ENCODE data around the gene MICALL2. TPM values are rescaled to one million over a fixed set of nuclear protein-coding genes. Genes with fewer than 3 reads are reported as not detected.

Gene MICALL2
- polyA plus RNA-seq (2012; ENCODE audit: missing spikeins): 0.36 TPM

GRCh38 chr7:1458683-1459511 lies at the start of gene MICALL2:
TSS of gene MICALL2 (minus strand) at chr7:1459470. CDS start at chr7:1459326, 144 bp downstream.
- TF ChIP-seq POLR2AphosphoS5 (IDR thresholded peaks at IDR 0.05; ENCODE audit: low read depth, low read length) (no peak), POLR2A (IDR thresholded peaks at IDR 0.05; ENCODE audit: low read depth, low read length) (peak; percentile 43; the same call in 1 of the 2 replicates)
- no peak for DNase-seq (ENCODE audit: insufficient read length)
- no peak for FAIRE-seq

GRCh38 chr7:1508277-1508758 lies 49.0 kb upstream of the MICALL2 start:
- TF ChIP-seq POLR2AphosphoS5 (IDR thresholded peaks at IDR 0.05; ENCODE audit: low read depth, low read length) (no peak), POLR2A (IDR thresholded peaks at IDR 0.05; ENCODE audit: low read depth, low read length) (no peak), TAF1 (IDR thresholded peaks at IDR 0.05; ENCODE audit: borderline replicate concordance, low read depth, low read length) (no peak)
- FAIRE-seq: no peak
- no peak for DNase-seq (ENCODE audit: insufficient read length)

GRCh38 chr7:1505731-1506550 lies 46.7 kb upstream of the MICALL2 start:
- DNase-seq (ENCODE audit: insufficient read length) (no peak), FAIRE-seq (peak; percentile 44)

GRCh38 chr7:1503816-1504775 lies 44.8 kb upstream of the MICALL2 start, which contains the start of gene INTS1:
TSS of gene INTS1 (minus strand) at chr7:1504389. CDS start at chr7:1503960, 429 bp downstream.
- peak; percentile 93 for FAIRE-seq
- TF ChIP-seq POLR2A (IDR thresholded peaks at IDR 0.05; ENCODE audit: low read depth, low read length) (peak; percentile 80; the same call in 1 of the 2 replicates), TAF1 (IDR thresholded peaks at IDR 0.05; ENCODE audit: borderline replicate concordance, low read depth, low read length) (peak; percentile 89), POLR2AphosphoS5 (IDR thresholded peaks at IDR 0.05; ENCODE audit: low read depth, low read length) (peak; percentile 51; the same call in 1 of the 2 replicates)
- DNase-seq (ENCODE audit: insufficient read length): peak; percentile 96

More at GRCh38 chr7:1505731-1506550, 46.7 kb upstream of the MICALL2 start:
- TF ChIP-seq POLR2A (IDR thresholded peaks at IDR 0.05; ENCODE audit: low read depth, low read length) (no peak), TAF1 (IDR thresholded peaks at IDR 0.05; ENCODE audit: borderline replicate concordance, low read depth, low read length) (no peak), POLR2AphosphoS5 (IDR thresholded peaks at IDR 0.05; ENCODE audit: low read depth, low read length) (no peak)

- DNase-seq (ENCODE audit: insufficient read length) (no peak), FAIRE-seq (no peak)
- TF ChIP-seq POLR2A (IDR thresholded peaks at IDR 0.05; ENCODE audit: low read depth, low read length) (no peak), TAF1 (IDR thresholded peaks at IDR 0.05; ENCODE audit: borderline replicate concordance, low read depth, low read length) (no peak), POLR2AphosphoS5 (IDR thresholded peaks at IDR 0.05; ENCODE audit: low read depth, low read length) (no peak)
These were observed 44.1 kb upstream of the MICALL2 start for GRCh38 chr7:1503390-1503789.

- TF ChIP-seq TAF1 (IDR thresholded peaks at IDR 0.05; ENCODE audit: borderline replicate concordance, low read depth, low read length): no peak
- no peak for TF ChIP-seq POLR2AphosphoS5 (IDR thresholded peaks at IDR 0.05; ENCODE audit: low read depth, low read length)
- TF ChIP-seq POLR2A (IDR thresholded peaks at IDR 0.05; ENCODE audit: low read depth, low read length): no peak
- no peak for DNase-seq (ENCODE audit: insufficient read length)
- no peak for FAIRE-seq
These were observed 43.6 kb upstream of the MICALL2 start for GRCh38 chr7:1502845-1503244.

- TF ChIP-seq TAF1 (IDR thresholded peaks at IDR 0.05; ENCODE audit: borderline replicate concordance, low read depth, low read length) (no peak), POLR2A (IDR thresholded peaks at IDR 0.05; ENCODE audit: low read depth, low read length) (no peak), POLR2AphosphoS5 (IDR thresholded peaks at IDR 0.05; ENCODE audit: low read depth, low read length) (no peak)
- no peak for FAIRE-seq
- DNase-seq (ENCODE audit: insufficient read length): no peak
These were observed 42.4 kb upstream of the MICALL2 start for GRCh38 chr7:1501487-1502270.

GRCh38 chr7:1500064-1500807 lies 41.0 kb upstream of the MICALL2 start:
- no peak for FAIRE-seq
- TF ChIP-seq TAF1 (IDR thresholded peaks at IDR 0.05; ENCODE audit: borderline replicate concordance, low read depth, low read length) (no peak), POLR2AphosphoS5 (IDR thresholded peaks at IDR 0.05; ENCODE audit: low read depth, low read length) (no peak), POLR2A (IDR thresholded peaks at IDR 0.05; ENCODE audit: low read depth, low read length) (no peak)

GRCh38 chr7:1499367-1500029 lies 40.2 kb upstream of the MICALL2 start:
- TF ChIP-seq TAF1 (IDR thresholded peaks at IDR 0.05; ENCODE audit: borderline replicate concordance, low read depth, low read length) (no peak), POLR2A (IDR thresholded peaks at IDR 0.05; ENCODE audit: low read depth, low read length) (no peak), POLR2AphosphoS5 (IDR thresholded peaks at IDR 0.05; ENCODE audit: low read depth, low read length) (no peak)
- FAIRE-seq (no peak), DNase-seq (ENCODE audit: insufficient read length) (no peak)

More at GRCh38 chr7:1500064-1500807, 41.0 kb upstream of the MICALL2 start:
- DNase-seq (ENCODE audit: insufficient read length): no peak

Measured in GM12892 (cell line).